WTC11 (cell line): ENCODE results near the gene CCDC93. TPM values are rescaled to one million over a fixed set of nuclear protein-coding genes. Genes with fewer than 3 reads are reported as not detected.

Experiments
- ETV6 ChIP-seq: sonication (generic); formaldehyde crosslinking; IDR thresholded peaks from 2 replicates; pipeline ENCODE4 v1.8.1; 2022; ENCODE audit warnings: mild to moderate bottlenecking, missing genetic modification reagents
- FOXJ3 ChIP-seq: sonication (generic); formaldehyde crosslinking; IDR thresholded peaks from 2 replicates; pipeline ENCODE4 v1.9.0; 2021; ENCODE audit warnings: missing genetic modification reagents, mild to moderate bottlenecking, borderline replicate concordance
- GRHL2 ChIP-seq: fragments of 250-450 bp; sonication (Bioruptor Pico); IDR thresholded peaks from 2 replicates; pipeline ENCODE4 v1.8.0; 2022; ENCODE audit warnings: mild to moderate bottlenecking, moderate library complexity; ENCODE audit not compliant: insufficient replicate concordance, severe bottlenecking
- NFATC4 ChIP-seq: fragments of 250-450 bp; sonication (Bioruptor Pico); IDR thresholded peaks from 2 replicates; pipeline ENCODE4 v1.9.0; 2021; ENCODE audit warnings: mild to moderate bottlenecking
- SMAD3 ChIP-seq: sonication (generic); formaldehyde crosslinking; IDR thresholded peaks from 2 replicates; pipeline ENCODE4 v1.8.0; 2022; ENCODE audit warnings: missing genetic modification reagents, mild to moderate bottlenecking, borderline replicate concordance
- SOX15 ChIP-seq: fragments of 250-450 bp; sonication (Bioruptor Pico); IDR thresholded peaks from 2 replicates; pipeline ENCODE4 v1.9.0; 2021; ENCODE audit warnings: mild to moderate bottlenecking
- TEAD4 ChIP-seq: sonication (generic); formaldehyde crosslinking; IDR thresholded peaks from 2 replicates; pipeline ENCODE4 v1.8.0; 2022; ENCODE audit warnings: mild to moderate bottlenecking, missing genetic modification reagents
- TP53 ChIP-seq: sonication (generic); formaldehyde crosslinking; IDR thresholded peaks from 2 replicates; pipeline ENCODE4 v1.8.1; 2023; ENCODE audit warnings: mild to moderate bottlenecking, missing genetic modification reagents
- ZNF138 ChIP-seq: sonication (generic); formaldehyde crosslinking; conservative IDR thresholded peaks from 2 replicates; pipeline ENCODE4 v1.8.1; 2022; ENCODE audit warnings: mild to moderate bottlenecking, moderate library complexity, missing genetic modification reagents
- ZNF317 ChIP-seq: sonication (generic); formaldehyde crosslinking; IDR thresholded peaks from 2 replicates; pipeline ENCODE4 v1.8.1; 2023; ENCODE audit warnings: low read depth, mild to moderate bottlenecking, moderate library complexity, missing genetic modification reagents, borderline replicate concordance
- ZNF396 ChIP-seq: fragments of 250-450 bp; sonication (Bioruptor Pico); IDR thresholded peaks from 2 replicates; pipeline ENCODE4 v1.8.0; 2021; ENCODE audit warnings: mild to moderate bottlenecking, moderate library complexity, borderline replicate concordance
- total RNA-seq: library from RNA; stranded (reverse); gene quantifications from 3 replicates; pipeline ENCODE4 v1.2.3, GENCODE V29; 2021
- TF ChIP-seq, protein P1 (sequence below): sonication (generic); formaldehyde crosslinking; IDR thresholded peaks from 2 replicates; pipeline ENCODE4 v1.8.1; 2023; ENCODE audit warnings: mild to moderate bottlenecking, moderate library complexity, missing genetic modification reagents
- TF ChIP-seq, protein P2 (sequence below): fragments of 250-450 bp; sonication (Bioruptor Pico); IDR thresholded peaks from 2 replicates; pipeline ENCODE4 v2.1.2; 2022; ENCODE audit warnings: mild to moderate bottlenecking, moderate library complexity
- TF ChIP-seq, protein P3 (sequence below): fragments of 200-600 bp; IDR thresholded peaks from 2 replicates; pipeline ENCODE4 v1.8.0; 2022; ENCODE audit warnings: antibody characterized with exemption
- TF ChIP-seq, protein P4 (sequence below): fragments of 250-450 bp; sonication (Bioruptor Pico); IDR thresholded peaks from 2 replicates; pipeline ENCODE4 v1.8.0; 2021; ENCODE audit warnings: mild to moderate bottlenecking
- TF ChIP-seq, protein P5 (sequence below): fragments of 250-450 bp; sonication (Bioruptor Pico); IDR thresholded peaks from 2 replicates; pipeline ENCODE4 v1.9.0; 2021; ENCODE audit warnings: moderate library complexity, mild to moderate bottlenecking, inconsistent platforms, borderline replicate concordance
- TF ChIP-seq, protein P6 (sequence below): sonication (generic); formaldehyde crosslinking; IDR thresholded peaks from 2 replicates; pipeline ENCODE4 v1.8.0; 2022; ENCODE audit warnings: mild to moderate bottlenecking, missing genetic modification reagents
- TF ChIP-seq, protein P7 (sequence below): sonication (generic); formaldehyde crosslinking; IDR thresholded peaks from 2 replicates; pipeline ENCODE4 v1.8.1; 2022; ENCODE audit warnings: missing genetic modification reagents, borderline replicate concordance
- TF ChIP-seq, protein P8 (sequence below): sonication (generic); formaldehyde crosslinking; IDR thresholded peaks from 2 replicates; pipeline ENCODE4 v1.8.1; 2023; ENCODE audit warnings: mild to moderate bottlenecking, missing genetic modification reagents, moderate library complexity
- TF ChIP-seq, protein P9 (sequence below): sonication (generic); formaldehyde crosslinking; conservative IDR thresholded peaks from 2 replicates; pipeline ENCODE4 v1.8.1; 2022; ENCODE audit warnings: mild to moderate bottlenecking, missing genetic modification reagents

CCDC93 gene
- total RNA-seq, 1 experiment from 2014 or later, result 16.9 TPM

DNA sequence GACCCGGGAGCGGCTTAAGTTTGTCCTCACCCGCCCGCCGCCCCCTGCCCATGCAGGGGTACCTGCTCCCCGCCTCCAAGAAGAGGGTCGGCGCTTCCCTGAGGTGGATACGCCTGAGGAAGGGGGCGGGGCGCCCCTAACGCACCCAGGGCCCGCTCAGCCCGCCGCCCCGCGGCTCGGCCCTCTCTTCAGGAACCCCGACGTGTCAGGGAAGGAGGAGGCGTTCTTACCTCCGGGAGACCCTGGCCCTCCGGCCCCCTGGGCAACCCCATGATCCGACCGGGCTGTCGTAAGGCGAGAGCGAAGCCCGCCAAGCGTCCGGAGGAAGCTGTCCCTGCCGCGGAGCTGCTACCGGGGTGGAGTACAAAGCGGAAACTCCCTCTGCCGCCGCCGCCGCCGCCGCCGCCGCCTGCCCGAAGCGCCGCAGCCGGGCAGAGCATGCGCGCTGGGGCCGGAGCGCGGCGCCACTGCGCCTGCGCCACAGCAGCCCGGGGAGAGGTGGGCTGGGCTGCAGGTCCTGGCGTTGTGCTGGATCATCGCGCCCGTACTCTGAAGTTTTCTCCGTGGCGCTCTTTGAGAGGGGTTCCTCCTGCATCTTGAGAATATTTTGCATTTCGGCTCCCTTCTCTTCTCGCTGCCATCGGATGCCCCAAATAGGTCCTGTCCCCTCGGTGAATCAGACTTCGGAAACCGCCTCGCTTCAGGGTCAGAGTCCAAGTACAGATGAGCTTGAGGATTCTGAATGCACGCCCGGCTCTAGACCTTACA lies at the start of gene CCDC93 (continued):
- TF ChIP-seq, protein P1, sequence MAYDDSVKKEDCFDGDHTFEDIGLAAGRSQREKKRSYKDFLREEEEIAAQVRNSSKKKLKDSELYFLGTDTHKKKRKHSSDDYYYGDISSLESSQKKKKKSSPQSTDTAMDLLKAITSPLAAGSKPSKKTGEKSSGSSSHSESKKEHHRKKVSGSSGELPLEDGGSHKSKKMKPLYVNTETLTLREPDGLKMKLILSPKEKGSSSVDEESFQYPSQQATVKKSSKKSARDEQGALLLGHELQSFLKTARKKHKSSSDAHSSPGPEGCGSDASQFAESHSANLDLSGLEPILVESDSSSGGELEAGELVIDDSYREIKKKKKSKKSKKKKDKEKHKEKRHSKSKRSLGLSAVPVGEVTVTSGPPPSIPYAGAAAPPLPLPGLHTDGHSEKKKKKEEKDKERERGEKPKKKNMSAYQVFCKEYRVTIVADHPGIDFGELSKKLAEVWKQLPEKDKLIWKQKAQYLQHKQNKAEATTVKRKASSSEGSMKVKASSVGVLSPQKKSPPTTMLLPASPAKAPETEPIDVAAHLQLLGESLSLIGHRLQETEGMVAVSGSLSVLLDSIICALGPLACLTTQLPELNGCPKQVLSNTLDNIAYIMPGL (CRISPR knock-in tag), result peak; percentile 61
- TF ChIP-seq SOX15, result no peak
- TF ChIP-seq, protein P2, sequence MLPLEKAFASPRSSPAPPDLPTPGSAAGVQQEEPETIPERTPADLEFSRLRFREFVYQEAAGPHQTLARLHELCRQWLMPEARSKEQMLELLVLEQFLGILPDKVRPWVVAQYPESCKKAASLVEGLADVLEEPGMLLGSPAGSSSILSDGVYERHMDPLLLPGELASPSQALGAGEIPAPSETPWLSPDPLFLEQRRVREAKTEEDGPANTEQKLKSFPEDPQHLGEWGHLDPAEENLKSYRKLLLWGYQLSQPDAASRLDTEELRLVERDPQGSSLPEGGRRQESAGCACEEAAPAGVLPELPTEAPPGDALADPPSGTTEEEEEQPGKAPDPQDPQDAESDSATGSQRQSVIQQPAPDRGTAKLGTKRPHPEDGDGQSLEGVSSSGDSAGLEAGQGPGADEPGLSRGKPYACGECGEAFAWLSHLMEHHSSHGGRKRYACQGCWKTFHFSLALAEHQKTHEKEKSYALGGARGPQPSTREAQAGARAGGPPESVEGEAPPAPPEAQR (CRISPR knock-in tag), result no peak
- TF ChIP-seq, protein P3, sequence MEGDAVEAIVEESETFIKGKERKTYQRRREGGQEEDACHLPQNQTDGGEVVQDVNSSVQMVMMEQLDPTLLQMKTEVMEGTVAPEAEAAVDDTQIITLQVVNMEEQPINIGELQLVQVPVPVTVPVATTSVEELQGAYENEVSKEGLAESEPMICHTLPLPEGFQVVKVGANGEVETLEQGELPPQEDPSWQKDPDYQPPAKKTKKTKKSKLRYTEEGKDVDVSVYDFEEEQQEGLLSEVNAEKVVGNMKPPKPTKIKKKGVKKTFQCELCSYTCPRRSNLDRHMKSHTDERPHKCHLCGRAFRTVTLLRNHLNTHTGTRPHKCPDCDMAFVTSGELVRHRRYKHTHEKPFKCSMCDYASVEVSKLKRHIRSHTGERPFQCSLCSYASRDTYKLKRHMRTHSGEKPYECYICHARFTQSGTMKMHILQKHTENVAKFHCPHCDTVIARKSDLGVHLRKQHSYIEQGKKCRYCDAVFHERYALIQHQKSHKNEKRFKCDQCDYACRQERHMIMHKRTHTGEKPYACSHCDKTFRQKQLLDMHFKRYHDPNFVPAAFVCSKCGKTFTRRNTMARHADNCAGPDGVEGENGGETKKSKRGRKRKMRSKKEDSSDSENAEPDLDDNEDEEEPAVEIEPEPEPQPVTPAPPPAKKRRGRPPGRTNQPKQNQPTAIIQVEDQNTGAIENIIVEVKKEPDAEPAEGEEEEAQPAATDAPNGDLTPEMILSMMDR, result no peak
- no peak for TF ChIP-seq GRHL2 (CRISPR knock-in tag)
- TF ChIP-seq, protein P4, sequence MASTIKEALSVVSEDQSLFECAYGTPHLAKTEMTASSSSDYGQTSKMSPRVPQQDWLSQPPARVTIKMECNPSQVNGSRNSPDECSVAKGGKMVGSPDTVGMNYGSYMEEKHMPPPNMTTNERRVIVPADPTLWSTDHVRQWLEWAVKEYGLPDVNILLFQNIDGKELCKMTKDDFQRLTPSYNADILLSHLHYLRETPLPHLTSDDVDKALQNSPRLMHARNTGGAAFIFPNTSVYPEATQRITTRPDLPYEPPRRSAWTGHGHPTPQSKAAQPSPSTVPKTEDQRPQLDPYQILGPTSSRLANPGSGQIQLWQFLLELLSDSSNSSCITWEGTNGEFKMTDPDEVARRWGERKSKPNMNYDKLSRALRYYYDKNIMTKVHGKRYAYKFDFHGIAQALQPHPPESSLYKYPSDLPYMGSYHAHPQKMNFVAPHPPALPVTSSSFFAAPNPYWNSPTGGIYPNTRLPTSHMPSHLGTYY (CRISPR knock-in tag), result no peak
- TF ChIP-seq FOXJ3 (CRISPR knock-in tag), result no peak
- TF ChIP-seq ZNF317 (CRISPR knock-in tag), result no peak
- TF ChIP-seq, protein P5, sequence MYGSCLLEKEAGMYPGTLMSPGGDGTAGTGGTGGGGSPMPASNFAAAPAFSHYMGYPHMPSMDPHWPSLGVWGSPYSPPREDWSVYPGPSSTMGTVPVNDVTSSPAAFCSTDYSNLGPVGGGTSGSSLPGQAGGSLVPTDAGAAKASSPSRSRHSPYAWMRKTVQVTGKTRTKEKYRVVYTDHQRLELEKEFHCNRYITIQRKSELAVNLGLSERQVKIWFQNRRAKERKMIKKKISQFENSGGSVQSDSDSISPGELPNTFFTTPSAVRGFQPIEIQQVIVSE (CRISPR knock-in tag), result no peak
- no peak for TF ChIP-seq ZNF138 (CRISPR knock-in tag)
- TF ChIP-seq ETV6 (CRISPR knock-in tag), result no peak
- no peak for TF ChIP-seq SMAD3
- TF ChIP-seq NFATC4, result no peak
- TF ChIP-seq, protein P6, sequence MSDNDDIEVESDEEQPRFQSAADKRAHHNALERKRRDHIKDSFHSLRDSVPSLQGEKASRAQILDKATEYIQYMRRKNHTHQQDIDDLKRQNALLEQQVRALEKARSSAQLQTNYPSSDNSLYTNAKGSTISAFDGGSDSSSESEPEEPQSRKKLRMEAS, result no peak
- TF ChIP-seq, protein P7, sequence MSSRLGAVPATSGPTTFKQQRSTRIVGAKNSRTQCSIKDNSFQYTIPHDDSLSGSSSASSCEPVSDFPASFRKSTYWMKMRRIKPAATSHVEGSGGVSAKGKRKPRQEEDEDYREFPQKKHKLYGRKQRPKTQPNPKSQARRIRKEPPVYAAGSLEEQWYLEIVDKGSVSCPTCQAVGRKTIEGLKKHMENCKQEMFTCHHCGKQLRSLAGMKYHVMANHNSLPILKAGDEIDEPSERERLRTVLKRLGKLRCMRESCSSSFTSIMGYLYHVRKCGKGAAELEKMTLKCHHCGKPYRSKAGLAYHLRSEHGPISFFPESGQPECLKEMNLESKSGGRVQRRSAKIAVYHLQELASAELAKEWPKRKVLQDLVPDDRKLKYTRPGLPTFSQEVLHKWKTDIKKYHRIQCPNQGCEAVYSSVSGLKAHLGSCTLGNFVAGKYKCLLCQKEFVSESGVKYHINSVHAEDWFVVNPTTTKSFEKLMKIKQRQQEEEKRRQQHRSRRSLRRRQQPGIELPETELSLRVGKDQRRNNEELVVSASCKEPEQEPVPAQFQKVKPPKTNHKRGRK (CRISPR knock-in tag), result no peak
- TF ChIP-seq, protein P8, sequence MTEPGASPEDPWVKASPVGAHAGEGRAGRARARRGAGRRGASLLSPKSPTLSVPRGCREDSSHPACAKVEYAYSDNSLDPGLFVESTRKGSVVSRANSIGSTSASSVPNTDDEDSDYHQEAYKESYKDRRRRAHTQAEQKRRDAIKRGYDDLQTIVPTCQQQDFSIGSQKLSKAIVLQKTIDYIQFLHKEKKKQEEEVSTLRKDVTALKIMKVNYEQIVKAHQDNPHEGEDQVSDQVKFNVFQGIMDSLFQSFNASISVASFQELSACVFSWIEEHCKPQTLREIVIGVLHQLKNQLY, result no peak
- TF ChIP-seq ZNF396, result no peak
- 0 out of 2 replicates have a peak, but pooled peaks have one; percentile 37 for TF ChIP-seq TP53 (CRISPR knock-in tag)
- TF ChIP-seq, protein P9, sequence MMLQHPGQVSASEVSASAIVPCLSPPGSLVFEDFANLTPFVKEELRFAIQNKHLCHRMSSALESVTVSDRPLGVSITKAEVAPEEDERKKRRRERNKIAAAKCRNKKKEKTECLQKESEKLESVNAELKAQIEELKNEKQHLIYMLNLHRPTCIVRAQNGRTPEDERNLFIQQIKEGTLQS (CRISPR knock-in tag), result no peak
- no peak for TF ChIP-seq TEAD4 (CRISPR knock-in tag)
